HG02973 (cell line): Measurements from ENCODE around the gene FBXO15.

ENCODE experiments used
- ATAC-seq: cut with Tn5 transposase; IDR thresholded peaks from one replicate; pipeline ENCODE4 v1.9.1; 2021; ENCODE audit warnings: moderate library complexity; ENCODE audit not compliant: unreplicated experiment

Gene FBXO15

GRCh38 chr18:74147779-74148542 lies at the start of gene FBXO15, which contains the start of gene TIMM21:
Gene FBXO15 (minus strand): TSS chr18:74147834. CDS start chr18:74147785, 49 bp downstream.
Gene TIMM21 (plus strand): TSS chr18:74148523. CDS start chr18:74148809, 286 bp downstream.
- ATAC-seq: peak; percentile 88

GRCh38 chr18:74196220-74197119 lies 48.8 kb upstream of the FBXO15 start:
- peak; percentile 86 for ATAC-seq

GRCh38 chr18:74194691-74195090 lies 47.1 kb upstream of the FBXO15 start:
- ATAC-seq: no peak

- ATAC-seq: no peak
Observed at GRCh38 chr18:74191577-74191976, 43.9 kb upstream of the FBXO15 start.

- no peak for ATAC-seq
Observed at GRCh38 chr18:74190086-74190485, 42.5 kb upstream of the FBXO15 start.

GRCh38 chr18:74186661-74187060 lies 39.0 kb upstream of the FBXO15 start:
- ATAC-seq: no peak

GRCh38 chr18:74185860-74186259 lies 38.2 kb upstream of the FBXO15 start:
- ATAC-seq: no peak

- ATAC-seq: no peak
Observed at GRCh38 chr18:74184875-74185274, 37.2 kb upstream of the FBXO15 start.

- no peak for ATAC-seq
Observed at GRCh38 chr18:74183130-74183529, 35.5 kb upstream of the FBXO15 start.

- ATAC-seq: no peak
Observed at GRCh38 chr18:74182335-74182734, 34.7 kb upstream of the FBXO15 start.

GRCh38 chr18:74179623-74180199 lies 32.1 kb upstream of the FBXO15 start:
- no peak for ATAC-seq

- ATAC-seq: no peak
Observed at GRCh38 chr18:74178884-74179283, 31.2 kb upstream of the FBXO15 start.

- no peak for ATAC-seq
Observed at GRCh38 chr18:74175658-74176057, 28.0 kb upstream of the FBXO15 start.

GRCh38 chr18:74173434-74173750 lies 25.8 kb upstream of the FBXO15 start:
- ATAC-seq: no peak

GRCh38 chr18:74172697-74173433 lies 25.2 kb upstream of the FBXO15 start:
- ATAC-seq: no peak

GRCh38 chr18:74171910-74172606 lies 24.4 kb upstream of the FBXO15 start:
- peak; percentile 78 for ATAC-seq

GRCh38 chr18:74166386-74166785 lies 18.8 kb upstream of the FBXO15 start:
- ATAC-seq: no peak

- ATAC-seq: no peak
Observed at GRCh38 chr18:74163019-74163660, 15.5 kb upstream of the FBXO15 start.

GRCh38 chr18:74155276-74155675 lies 7.6 kb upstream of the FBXO15 start:
- ATAC-seq: no peak

GRCh38 chr18:74154716-74155115 lies 7.1 kb upstream of the FBXO15 start:
- ATAC-seq: no peak
